Uterus (tissue), 4 donors: ENCODE data around the gene ATP6V0D1. TPM values are rescaled to one million over a fixed set of nuclear protein-coding genes. Genes with fewer than 3 reads are reported as not detected.
A peak's percentile ranks its signal among the peaks of the same experiment; 100 is the strongest.

Source experiments
- DNase-seq, 2 donors: peaks; one replicate each; pipeline ENCODE4 v3.0.0-alpha.2; 2019 to 2020
- H3K27ac ChIP-seq, 2 donors: fragments of 200-600 bp; sonication (generic); 1 replicate in 1 of 2; 2 replicates in 1 of 2; pipeline ENCODE4 v1.5.1; 2016 to 2018
- H3K27me3 ChIP-seq, 2 donors: fragments of 200-600 bp; sonication (generic); one replicate each; pipeline ENCODE4 v1.5.1; 2018 to 2019; ENCODE audit warnings: control low read depth in 1 of 2
- H3K36me3 ChIP-seq, 2 donors: fragments of 200-600 bp; sonication (generic); one replicate each; pipeline ENCODE4 v1.5.1; 2019; ENCODE audit warnings: control low read depth in 1 of 2
- H3K4me1 ChIP-seq, 2 donors: fragments of 200-600 bp; sonication (generic); one replicate each; pipeline ENCODE4 v1.5.1; 2018 to 2019; ENCODE audit warnings: control low read depth in 1 of 2
- H3K4me3 ChIP-seq, 2 donors: fragments of 200-600 bp; sonication (generic); 1 replicate in 1 of 2; 2 replicates in 1 of 2; pipeline ENCODE4 v1.5.1; 2018 to 2019; ENCODE audit warnings: mild to moderate bottlenecking in 1 of 2
- H3K9me3 ChIP-seq, 2 donors: fragments of 200-600 bp; sonication (generic); one replicate each; pipeline ENCODE4 v1.5.1; 2019; ENCODE audit warnings: control low read depth in 1 of 2
- CTCF ChIP-seq, 4 experiments: fragments of 200-600 bp in 2 of 4; fragments of 450-650 bp in 2 of 4; sonication (generic) in 2 of 4; IDR thresholded peaks; one replicate each; pipeline ENCODE4 v1.5.1; 2016 to 2019; ENCODE audit warnings: antibody characterized with exemption in 4 of 4, mild to moderate bottlenecking in 2 of 4, moderate library complexity in 1 of 4
- POLR2A ChIP-seq, 2 donors: fragments of 450-650 bp; IDR thresholded peaks; one replicate each; pipeline ENCODE4 v1.6.1; 2016; ENCODE audit warnings: antibody characterized with exemption in 2 of 2, mild to moderate bottlenecking in 1 of 2, moderate library complexity in 1 of 2
- intact Hi-C: fragments of 100-400 bp; cut with DNase I; formaldehyde crosslinking; loops from one replicate; pipeline ENCODE4 v1.15.1; 2023; ENCODE audit warnings: low total_unique reads
- total RNA-seq, 4 donors: library from RNA; depleted of rRNA in 3 of 4; stranded (reverse); fragments of >200 nt in 3 of 4; gene quantifications; one replicate each; pipeline versions ENCODE4 v1.1.0 to v1.2.4, GENCODE V29; 2014 to 2023
- donor health status: DM: yes; HTN: yes; CAD: no.

ATP6V0D1 gene
- total RNA-seq, 4 donors from 2014 or later: 67.4 to 243 (median 100) TPM

GRCh38 chr16:67428146-67428731, 52.7 kb downstream of the ATP6V0D1 start:
- H3K27ac ChIP-seq: peak overlapping the region; percentile 5 to 48
- TF ChIP-seq POLR2A (IDR thresholded peaks at IDR 0.05) (no peak), CTCF (IDR thresholded peaks at IDR 0.05) (peak; percentile 92 to 93 (median 92))

GRCh38 chr16:67426950-67427349, 54.0 kb downstream of the ATP6V0D1 start:
- intact Hi-C loops: loop anchor here (5.0 kb wide), 1 partner anchor 35 kb away; no protein-coding TSS in a partner anchor
- H3K36me3 ChIP-seq: no peaks in the 10 kb centered on the region
- peak overlapping the region in 1 of 2 donors; percentile 48 for H3K27ac ChIP-seq
- TF ChIP-seq POLR2A (IDR thresholded peaks at IDR 0.05): no peak
- no peak for TF ChIP-seq CTCF (IDR thresholded peaks at IDR 0.05)
- H3K4me1 ChIP-seq: peaks cover 0 to 15% of the 10 kb centered on the region in 2 donors
- DNase-seq: peak in 1 of 2 donors; percentile 48
- H3K9me3 ChIP-seq: no peaks in the 10 kb centered on the region
- H3K4me3 ChIP-seq: no peak overlapping the region
- H3K27me3 ChIP-seq: no peaks in the 10 kb centered on the region

More at GRCh38 chr16:67428146-67428731, 52.7 kb downstream of the ATP6V0D1 start:
- Histone ChIP-seq H3K9me3 (no peaks in the 10 kb centered on the region), H3K4me1 (peaks cover 0 to 21% of the 10 kb centered on the region in 2 donors), H3K4me3 (no peak overlapping the region), H3K36me3 (no peaks in the 10 kb centered on the region), H3K27me3 (no peaks in the 10 kb centered on the region)
- intact Hi-C loops: loop anchor here (5.0 kb wide), 1 partner anchor 34 kb away; no protein-coding TSS in a partner anchor
- peak; percentile 82 to 83 for DNase-seq

GRCh38 chr16:67426022-67426421, 54.9 kb downstream of the ATP6V0D1 start:
- Histone ChIP-seq H3K9me3 (no peaks in the 10 kb centered on the region), H3K27ac (peak overlapping the region in 1 of 2 donors; percentile 29), H3K4me1 (peaks cover 0 to 13% of the 10 kb centered on the region in 2 donors), H3K36me3 (no peaks in the 10 kb centered on the region), H3K4me3 (no peak overlapping the region), H3K27me3 (no peaks in the 10 kb centered on the region)
- no peak for DNase-seq
- intact Hi-C loops: loop anchor here (5.0 kb wide), 1 partner anchor 36 kb away; no protein-coding TSS in a partner anchor
- TF ChIP-seq CTCF (IDR thresholded peaks at IDR 0.05) (no peak), POLR2A (IDR thresholded peaks at IDR 0.05) (no peak)

GRCh38 chr16:67425580-67425979, 55.4 kb downstream of the ATP6V0D1 start:
- no peak for TF ChIP-seq POLR2A (IDR thresholded peaks at IDR 0.05)
- no peak for TF ChIP-seq CTCF (IDR thresholded peaks at IDR 0.05)
- H3K36me3 ChIP-seq: no peaks in the 10 kb centered on the region
- no peaks in the 10 kb centered on the region for H3K9me3 ChIP-seq
- H3K4me3 ChIP-seq: no peak overlapping the region
- intact Hi-C loops: loop anchor here (5.0 kb wide), 1 partner anchor 37 kb away; no protein-coding TSS in a partner anchor
- no peaks in the 10 kb centered on the region for H3K27me3 ChIP-seq
- H3K4me1 ChIP-seq: peaks cover 0 to 13% of the 10 kb centered on the region in 2 donors
- H3K27ac ChIP-seq: peak overlapping the region in 1 of 2 donors; percentile 29
- DNase-seq: no peak

GRCh38 chr16:67425061-67425460, 55.9 kb downstream of the ATP6V0D1 start:
- Histone ChIP-seq H3K27me3 (no peaks in the 10 kb centered on the region), H3K36me3 (no peaks in the 10 kb centered on the region), H3K4me3 (no peak overlapping the region), H3K27ac (no peak overlapping the region), H3K9me3 (no peaks in the 10 kb centered on the region), H3K4me1 (peaks cover 0 to 9% of the 10 kb centered on the region in 2 donors)
- intact Hi-C loops: loop anchor here (5.0 kb wide), 1 partner anchor 37 kb away; no protein-coding TSS in a partner anchor
- TF ChIP-seq POLR2A (IDR thresholded peaks at IDR 0.05): no peak
- no peak for TF ChIP-seq CTCF (IDR thresholded peaks at IDR 0.05)
- DNase-seq: no peak
